ENCODE measurements around the gene RAPH1. TPM values are rescaled to one million over a fixed set of nuclear protein-coding genes. Genes with fewer than 3 reads are reported as not detected.
A peak's percentile ranks its signal among the peaks of the same experiment; 100 is the strongest.

RAPH1 gene
- polyA plus RNA-seq, 1 donor (not counting 4 experiments of a cell fraction or from before 2014, with no cell fraction given): 2.9 TPM

GRCh38 chr2:203480623-203481022 lies 54.5 kb downstream of the RAPH1 start:
- no peak for TF ChIP-seq EZH2 (IDR thresholded peaks at IDR 0.05; ENCODE audit: low read length)
- no peak for TF ChIP-seq CTCF (optimal IDR thresholded peaks at IDR 0.05 in 1 of 3, IDR thresholded peaks at IDR 0.05 in 1 of 3, conservative IDR thresholded peaks at IDR 0.05 in 1 of 3; ENCODE audit: extremely low read depth in 1 of 3, insufficient read depth in 2 of 3, low read length in 3 of 3)
- Histone ChIP-seq H3K79me2 (ENCODE audit: control insufficient read depth, insufficient read depth, low read length) (no peaks in the 10 kb centered on the region), H3K9me1 (ENCODE audit: control insufficient read depth, extremely low read depth, insufficient read depth, low read length) (no peaks in the 10 kb centered on the region), H2AFZ (ENCODE audit: control insufficient read depth, low read length) (no peak overlapping the region), H3K4me2 (ENCODE audit: control insufficient read depth, extremely low read depth, insufficient read depth, low read depth, low read length) (no peak overlapping the region), H3K36me3 (ENCODE audit: control insufficient read depth in 2 of 2, extremely low read depth in 1 of 2, insufficient read depth in 2 of 2, low read length in 2 of 2) (no peaks in the 10 kb centered on the region), H3K4me3 (ENCODE audit: control insufficient read depth in 2 of 3, extremely low read depth in 1 of 3, insufficient read depth in 2 of 3, low read depth in 1 of 3, low read length in 3 of 3) (no peak overlapping the region), H3K9me3 (ENCODE audit: control insufficient read depth, low read depth, low read length) (no peaks in the 10 kb centered on the region), H3K4me1 (ENCODE audit: control insufficient read depth, extremely low read depth, insufficient read depth, low read length) (peaks cover 10% of the 10 kb centered on the region), H3K27me3 (ENCODE audit: control insufficient read depth, extremely low read depth, insufficient read depth, low read length) (no peaks in the 10 kb centered on the region), H3K27ac (ENCODE audit: control insufficient read depth, insufficient read depth, low read length) (no peak overlapping the region), H3K9ac (ENCODE audit: control insufficient read depth, extremely low read depth, insufficient read depth, low read length) (no peak overlapping the region), H4K20me1 (ENCODE audit: control insufficient read depth, extremely low read depth, insufficient read depth, low read length) (no peaks in the 10 kb centered on the region)
- FAIRE-seq: no peak
- no peak for DNase-seq (ENCODE audit: low read depth, low spot score)
- dilution Hi-C loops (cut with MboI; ENCODE audit: extremely low pct_ligation_motif_present, low sequenced_read_pairs): no loop called here

- dilution Hi-C loops (cut with MboI; ENCODE audit: extremely low pct_ligation_motif_present, low sequenced_read_pairs): no loop called here
- TF ChIP-seq CTCF (optimal IDR thresholded peaks at IDR 0.05 in 1 of 3, IDR thresholded peaks at IDR 0.05 in 1 of 3, conservative IDR thresholded peaks at IDR 0.05 in 1 of 3; ENCODE audit: extremely low read depth in 1 of 3, insufficient read depth in 2 of 3, low read length in 3 of 3): no peak
- no peak for TF ChIP-seq EZH2 (IDR thresholded peaks at IDR 0.05; ENCODE audit: low read length)
- no peak overlapping the region for H3K27ac ChIP-seq (ENCODE audit: control insufficient read depth, insufficient read depth, low read length)
These were observed 58.2 kb downstream of the RAPH1 start for GRCh38 chr2:203476881-203477280.

More at GRCh38 chr2:203476881-203477280, 58.2 kb downstream of the RAPH1 start:
- peak; percentile 17 for FAIRE-seq
- peaks cover 10% of the 10 kb centered on the region for H3K4me1 ChIP-seq (ENCODE audit: control insufficient read depth, extremely low read depth, insufficient read depth, low read length)
- H2AFZ ChIP-seq (ENCODE audit: control insufficient read depth, low read length): no peak overlapping the region
- no peak overlapping the region for H3K4me3 ChIP-seq (ENCODE audit: control insufficient read depth in 2 of 3, extremely low read depth in 1 of 3, insufficient read depth in 2 of 3, low read depth in 1 of 3, low read length in 3 of 3)
- no peaks in the 10 kb centered on the region for H3K36me3 ChIP-seq (ENCODE audit: control insufficient read depth in 2 of 2, extremely low read depth in 1 of 2, insufficient read depth in 2 of 2, low read length in 2 of 2)
- no peaks in the 10 kb centered on the region for H3K9me3 ChIP-seq (ENCODE audit: control insufficient read depth, low read depth, low read length)
- H3K9ac ChIP-seq (ENCODE audit: control insufficient read depth, extremely low read depth, insufficient read depth, low read length): no peak overlapping the region
- H4K20me1 ChIP-seq (ENCODE audit: control insufficient read depth, extremely low read depth, insufficient read depth, low read length): no peaks in the 10 kb centered on the region
- no peaks in the 10 kb centered on the region for H3K79me2 ChIP-seq (ENCODE audit: control insufficient read depth, insufficient read depth, low read length)
- no peaks in the 10 kb centered on the region for H3K9me1 ChIP-seq (ENCODE audit: control insufficient read depth, extremely low read depth, insufficient read depth, low read length)
- no peaks in the 10 kb centered on the region for H3K27me3 ChIP-seq (ENCODE audit: control insufficient read depth, extremely low read depth, insufficient read depth, low read length)
- H3K4me2 ChIP-seq (ENCODE audit: control insufficient read depth, extremely low read depth, insufficient read depth, low read depth, low read length): no peak overlapping the region
- DNase-seq (ENCODE audit: low read depth, low spot score): no peak
